SK-N-SH treated with all-trans-retinoic acid at 6 μM for 48 hours (cell line): Measurements from ENCODE around the gene IFNA4.

Experiments used
- ARNTL ChIP-seq: fragments of 450-650 bp; formaldehyde crosslinking; IDR thresholded peaks from 2 replicates; pipeline ENCODE4 v1.5.0; 2020; ENCODE audit warnings: low read depth, mild to moderate bottlenecking, moderate library complexity, borderline replicate concordance
- CSDC2 ChIP-seq: fragments of 250-450 bp; sonication (Bioruptor Pico); IDR thresholded peaks from 2 replicates; pipeline ENCODE4 v1.5.0; 2020; ENCODE audit warnings: mild to moderate bottlenecking, moderate library complexity
- ISL1 ChIP-seq: fragments of 250-450 bp; sonication (Bioruptor Pico); IDR thresholded peaks from 2 replicates; pipeline ENCODE4 v2.1.2; 2022; ENCODE audit warnings: mild to moderate bottlenecking, moderate library complexity
- PPARA ChIP-seq: fragments of 250-450 bp; sonication (Bioruptor Pico); IDR thresholded peaks from 2 replicates; pipeline ENCODE4 v1.5.0; 2020; ENCODE audit warnings: mild to moderate bottlenecking, borderline replicate concordance
- SNAI2 ChIP-seq: fragments of 250-450 bp; sonication (Bioruptor Pico); IDR thresholded peaks from 2 replicates; pipeline ENCODE4 v1.5.0; 2020; ENCODE audit warnings: mild to moderate bottlenecking, moderate library complexity
- TCF4 ChIP-seq: fragments of 250-450 bp; sonication (Bioruptor Pico); IDR thresholded peaks from 2 replicates; pipeline ENCODE4 v1.8.0; 2021; ENCODE audit warnings: mild to moderate bottlenecking, moderate library complexity, borderline replicate concordance
- TOX ChIP-seq: fragments of 250-450 bp; sonication (Bioruptor Pico); IDR thresholded peaks from 2 replicates; pipeline ENCODE4 v1.8.0; 2021; ENCODE audit warnings: mild to moderate bottlenecking, moderate library complexity, borderline replicate concordance
- ZC3H10 ChIP-seq: fragments of 250-450 bp; sonication (Bioruptor Pico); IDR thresholded peaks from 2 replicates; pipeline ENCODE4 v1.5.1; 2021; ENCODE audit warnings: mild to moderate bottlenecking, moderate library complexity
- ZFP3 ChIP-seq: fragments of 250-450 bp; sonication (Bioruptor Pico); IDR thresholded peaks from 2 replicates; pipeline ENCODE4 v1.5.0; 2020; ENCODE audit warnings: mild to moderate bottlenecking, moderate library complexity
- ZNF565 ChIP-seq: fragments of 450-650 bp; formaldehyde crosslinking; conservative IDR thresholded peaks from 2 replicates; pipeline ENCODE4 v1.5.0; 2020; ENCODE audit warnings: low read depth, mild to moderate bottlenecking, moderate library complexity
- TF ChIP-seq, protein P1 (sequence below): fragments of 250-450 bp; sonication (Bioruptor Pico); IDR thresholded peaks from 2 replicates; pipeline ENCODE4 v1.5.1; 2020; ENCODE audit warnings: low read depth, mild to moderate bottlenecking, moderate library complexity
- TF ChIP-seq, protein P2 (sequence below): fragments of 250-450 bp; sonication (Bioruptor Pico); IDR thresholded peaks from 2 replicates; pipeline ENCODE4 v1.8.0; 2020; ENCODE audit warnings: mild to moderate bottlenecking, moderate library complexity, borderline replicate concordance
- TF ChIP-seq, protein P3 (sequence below): fragments of 250-450 bp; sonication (Bioruptor Pico); IDR thresholded peaks from 2 replicates; pipeline ENCODE4 v1.5.0; 2020; ENCODE audit warnings: mild to moderate bottlenecking, moderate library complexity

DNA sequence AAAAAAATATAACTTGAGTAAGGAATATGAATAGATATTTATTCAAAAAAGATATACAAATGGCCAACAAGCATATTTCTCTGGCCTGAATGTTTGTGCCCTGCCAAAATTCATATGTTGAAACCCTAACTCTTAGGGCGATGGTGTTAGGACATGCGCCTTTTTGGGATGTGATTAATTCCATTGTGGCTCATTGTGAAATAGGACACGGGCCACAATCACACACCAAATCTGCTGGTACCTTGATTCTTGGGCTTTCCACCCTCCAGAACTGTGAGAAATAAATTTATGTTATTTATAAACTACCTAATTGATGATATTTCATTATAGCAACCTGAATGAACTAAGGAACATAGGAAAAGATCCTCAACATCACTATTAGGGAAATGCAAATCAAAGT, 15.2 kb downstream of the IFNA4 start:
- TF ChIP-seq, protein P1, sequence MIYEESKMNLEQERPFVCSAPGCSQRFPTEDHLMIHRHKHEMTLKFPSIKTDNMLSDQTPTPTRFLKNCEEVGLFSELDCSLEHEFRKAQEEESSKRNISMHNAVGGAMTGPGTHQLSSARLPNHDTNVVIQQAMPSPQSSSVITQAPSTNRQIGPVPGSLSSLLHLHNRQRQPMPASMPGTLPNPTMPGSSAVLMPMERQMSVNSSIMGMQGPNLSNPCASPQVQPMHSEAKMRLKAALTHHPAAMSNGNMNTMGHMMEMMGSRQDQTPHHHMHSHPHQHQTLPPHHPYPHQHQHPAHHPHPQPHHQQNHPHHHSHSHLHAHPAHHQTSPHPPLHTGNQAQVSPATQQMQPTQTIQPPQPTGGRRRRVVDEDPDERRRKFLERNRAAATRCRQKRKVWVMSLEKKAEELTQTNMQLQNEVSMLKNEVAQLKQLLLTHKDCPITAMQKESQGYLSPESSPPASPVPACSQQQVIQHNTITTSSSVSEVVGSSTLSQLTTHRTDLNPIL (CRISPR knock-in tag), result no peak
- TF ChIP-seq ZNF565 (CRISPR knock-in tag), result no peak
- TF ChIP-seq TCF4, result no peak
- TF ChIP-seq PPARA, result no peak
- TF ChIP-seq, protein P2, sequence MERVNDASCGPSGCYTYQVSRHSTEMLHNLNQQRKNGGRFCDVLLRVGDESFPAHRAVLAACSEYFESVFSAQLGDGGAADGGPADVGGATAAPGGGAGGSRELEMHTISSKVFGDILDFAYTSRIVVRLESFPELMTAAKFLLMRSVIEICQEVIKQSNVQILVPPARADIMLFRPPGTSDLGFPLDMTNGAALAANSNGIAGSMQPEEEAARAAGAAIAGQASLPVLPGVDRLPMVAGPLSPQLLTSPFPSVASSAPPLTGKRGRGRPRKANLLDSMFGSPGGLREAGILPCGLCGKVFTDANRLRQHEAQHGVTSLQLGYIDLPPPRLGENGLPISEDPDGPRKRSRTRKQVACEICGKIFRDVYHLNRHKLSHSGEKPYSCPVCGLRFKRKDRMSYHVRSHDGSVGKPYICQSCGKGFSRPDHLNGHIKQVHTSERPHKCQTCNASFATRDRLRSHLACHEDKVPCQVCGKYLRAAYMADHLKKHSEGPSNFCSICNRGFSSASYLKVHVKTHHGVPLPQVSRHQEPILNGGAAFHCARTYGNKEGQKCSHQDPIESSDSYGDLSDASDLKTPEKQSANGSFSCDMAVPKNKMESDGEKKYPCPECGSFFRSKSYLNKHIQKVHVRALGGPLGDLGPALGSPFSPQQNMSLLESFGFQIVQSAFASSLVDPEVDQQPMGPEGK (CRISPR knock-in tag), result no peak
- no peak for TF ChIP-seq SNAI2 (CRISPR knock-in tag)
- TF ChIP-seq ARNTL (CRISPR knock-in tag), result no peak
- no peak for TF ChIP-seq CSDC2 (CRISPR knock-in tag)
- no peak for TF ChIP-seq ISL1 (CRISPR knock-in tag)
- TF ChIP-seq TOX (CRISPR knock-in tag), result no peak
- TF ChIP-seq ZC3H10 (CRISPR knock-in tag), result no peak
- no peak for TF ChIP-seq ZFP3
- TF ChIP-seq, protein P3, sequence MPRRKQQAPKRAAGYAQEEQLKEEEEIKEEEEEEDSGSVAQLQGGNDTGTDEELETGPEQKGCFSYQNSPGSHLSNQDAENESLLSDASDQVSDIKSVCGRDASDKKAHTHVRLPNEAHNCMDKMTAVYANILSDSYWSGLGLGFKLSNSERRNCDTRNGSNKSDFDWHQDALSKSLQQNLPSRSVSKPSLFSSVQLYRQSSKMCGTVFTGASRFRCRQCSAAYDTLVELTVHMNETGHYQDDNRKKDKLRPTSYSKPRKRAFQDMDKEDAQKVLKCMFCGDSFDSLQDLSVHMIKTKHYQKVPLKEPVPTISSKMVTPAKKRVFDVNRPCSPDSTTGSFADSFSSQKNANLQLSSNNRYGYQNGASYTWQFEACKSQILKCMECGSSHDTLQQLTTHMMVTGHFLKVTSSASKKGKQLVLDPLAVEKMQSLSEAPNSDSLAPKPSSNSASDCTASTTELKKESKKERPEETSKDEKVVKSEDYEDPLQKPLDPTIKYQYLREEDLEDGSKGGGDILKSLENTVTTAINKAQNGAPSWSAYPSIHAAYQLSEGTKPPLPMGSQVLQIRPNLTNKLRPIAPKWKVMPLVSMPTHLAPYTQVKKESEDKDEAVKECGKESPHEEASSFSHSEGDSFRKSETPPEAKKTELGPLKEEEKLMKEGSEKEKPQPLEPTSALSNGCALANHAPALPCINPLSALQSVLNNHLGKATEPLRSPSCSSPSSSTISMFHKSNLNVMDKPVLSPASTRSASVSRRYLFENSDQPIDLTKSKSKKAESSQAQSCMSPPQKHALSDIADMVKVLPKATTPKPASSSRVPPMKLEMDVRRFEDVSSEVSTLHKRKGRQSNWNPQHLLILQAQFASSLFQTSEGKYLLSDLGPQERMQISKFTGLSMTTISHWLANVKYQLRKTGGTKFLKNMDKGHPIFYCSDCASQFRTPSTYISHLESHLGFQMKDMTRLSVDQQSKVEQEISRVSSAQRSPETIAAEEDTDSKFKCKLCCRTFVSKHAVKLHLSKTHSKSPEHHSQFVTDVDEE (CRISPR knock-in tag), result no peak
